Karpas-422 (cell line): Measurements from ENCODE around the gene INTS3. TPM values are rescaled to one million over a fixed set of nuclear protein-coding genes. Genes with fewer than 3 reads are reported as not detected.

ENCODE experiments used
- DNase-seq: peaks from one replicate; pipeline ENCODE4 v3.0.0-alpha.2; 2015
- H2AFZ ChIP-seq: fragments of 200-600 bp; sonication (generic); 2 replicates; pipeline ENCODE4 v1.6.1; 2014; ENCODE audit warnings: antibody characterized with exemption, low read length, mixed read lengths
- H3K27ac ChIP-seq: fragments of 200-600 bp; sonication (generic); 2 replicates; pipeline ENCODE4 v1.5.1; 2014; ENCODE audit warnings: mild to moderate bottlenecking, low read length, moderate library complexity
- H3K27me3 ChIP-seq: fragments of 200-600 bp; sonication (generic); 2 replicates; pipeline ENCODE4 v1.6.1; 2014; ENCODE audit warnings: low read length, mixed read lengths
- H3K36me3 ChIP-seq: fragments of 200-600 bp; sonication (generic); 2 replicates; pipeline ENCODE4 v1.6.1; 2014; ENCODE audit warnings: low read length, mixed read lengths; ENCODE audit not compliant: insufficient read depth
- H3K4me1 ChIP-seq: fragments of 200-600 bp; sonication (generic); 2 replicates; pipeline ENCODE4 v1.6.1; 2014; ENCODE audit warnings: mild to moderate bottlenecking, low read length, mixed read lengths
- H3K4me2 ChIP-seq: fragments of 200-600 bp; sonication (generic); 2 replicates; pipeline ENCODE4 v1.6.1; 2014; ENCODE audit warnings: low read length, low read depth, mild to moderate bottlenecking; ENCODE audit not compliant: poor library complexity, severe bottlenecking
- H3K4me3 ChIP-seq: fragments of 200-600 bp; sonication (generic); 2 replicates; pipeline ENCODE4 v1.5.1; 2014; ENCODE audit warnings: mild to moderate bottlenecking, antibody characterized with exemption, low read length, mixed read lengths
- H3K79me2 ChIP-seq: fragments of 200-600 bp; sonication (generic); 2 replicates; pipeline ENCODE4 v1.6.1; 2014; ENCODE audit warnings: mild to moderate bottlenecking, low read length, mixed read lengths
- H3K9ac ChIP-seq: fragments of 200-600 bp; sonication (generic); 2 replicates; pipeline ENCODE4 v1.6.0; 2014; ENCODE audit warnings: low read length
- H3K9me2 ChIP-seq: fragments of 200-600 bp; sonication (generic), shearing (Covaris generic); replicated peaks from 2 replicates; pipeline ENCODE4 v1.6.0; 2014; ENCODE audit warnings: mild to moderate bottlenecking, low read length, moderate library complexity; ENCODE audit not compliant: insufficient read depth
- H3K9me3 ChIP-seq: fragments of 300-700, 200-600 bp; sonication (generic); 2 replicates; pipeline ENCODE4 v1.6.1; 2014; ENCODE audit warnings: low read length, mixed read lengths
- H4K20me1 ChIP-seq: fragments of 200-600 bp; sonication (generic); 2 replicates; pipeline ENCODE4 v1.6.1; 2014; ENCODE audit warnings: mild to moderate bottlenecking, antibody characterized with exemption, low read length, low read depth; ENCODE audit not compliant: insufficient read depth
- total RNA-seq: library from RNA; depleted of rRNA; stranded (reverse); fragments of >200 nt; shearing (Covaris generic); gene quantifications from 2 replicates; pipeline ENCODE4 v1.2.3, GENCODE V29; 2014; ENCODE audit warnings: low replicate concordance

Gene INTS3
- total RNA-seq, 1 experiment from 2014 or later, result 65.4 TPM

- H3K36me3 ChIP-seq, result no peaks in the 10 kb centered on the region
- H3K9ac ChIP-seq, result no peak overlapping the region
- no peak overlapping the region for H3K27ac ChIP-seq
- no peaks in the 10 kb centered on the region for H3K27me3 ChIP-seq
- H3K4me3 ChIP-seq, result no peak overlapping the region
- 0 out of 2 replicates have a peak, but pooled peaks cover 3% of the 10 kb centered on the region for H3K9me2 ChIP-seq
- no peak for DNase-seq
- H3K9me3 ChIP-seq, result no peaks in the 10 kb centered on the region
- H3K4me1 ChIP-seq, result peaks cover 35% of the 10 kb centered on the region
- no peaks in the 10 kb centered on the region for H4K20me1 ChIP-seq
- no peak overlapping the region for H2AFZ ChIP-seq
- H3K79me2 ChIP-seq, result no peaks in the 10 kb centered on the region
- H3K4me2 ChIP-seq, result no peak overlapping the region
Observed at GRCh38 chr1:153803470-153804056, 75.7 kb downstream of the INTS3 start.

DNA sequence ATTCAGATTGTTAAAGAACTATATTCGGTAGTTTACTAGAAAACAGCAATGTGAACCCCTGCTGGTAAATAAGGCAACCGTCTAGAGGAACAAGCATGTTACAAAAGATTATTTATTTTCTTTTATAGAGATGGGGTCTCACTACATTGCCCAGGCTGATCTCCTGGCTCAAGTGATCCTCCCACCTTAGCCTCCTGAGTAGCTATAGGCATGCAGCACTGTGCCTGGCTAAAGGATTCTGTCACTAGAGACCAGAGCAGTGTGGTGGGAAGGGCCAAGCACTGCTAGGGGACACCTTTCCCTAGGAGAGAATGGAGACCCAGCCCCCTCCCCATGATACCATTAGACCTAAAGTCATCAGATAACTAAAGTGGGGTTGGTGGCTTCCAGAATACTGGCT is 76.3 kb downstream of the INTS3 start:
- Histone ChIP-seq H3K9me2 (0 out of 2 replicates have a peak, but pooled peaks cover 3% of the 10 kb centered on the region), H3K4me1 (peaks cover 29% of the 10 kb centered on the region), H3K4me2 (no peak overlapping the region), H3K4me3 (no peak overlapping the region), H3K9ac (no peak overlapping the region), H3K36me3 (no peaks in the 10 kb centered on the region; the same call in 1 of the 2 replicates), H3K9me3 (no peaks in the 10 kb centered on the region), H3K79me2 (no peaks in the 10 kb centered on the region), H3K27ac (no peak overlapping the region), H2AFZ (no peak overlapping the region), H4K20me1 (no peaks in the 10 kb centered on the region), H3K27me3 (no peaks in the 10 kb centered on the region)
- no peak for DNase-seq

DNA sequence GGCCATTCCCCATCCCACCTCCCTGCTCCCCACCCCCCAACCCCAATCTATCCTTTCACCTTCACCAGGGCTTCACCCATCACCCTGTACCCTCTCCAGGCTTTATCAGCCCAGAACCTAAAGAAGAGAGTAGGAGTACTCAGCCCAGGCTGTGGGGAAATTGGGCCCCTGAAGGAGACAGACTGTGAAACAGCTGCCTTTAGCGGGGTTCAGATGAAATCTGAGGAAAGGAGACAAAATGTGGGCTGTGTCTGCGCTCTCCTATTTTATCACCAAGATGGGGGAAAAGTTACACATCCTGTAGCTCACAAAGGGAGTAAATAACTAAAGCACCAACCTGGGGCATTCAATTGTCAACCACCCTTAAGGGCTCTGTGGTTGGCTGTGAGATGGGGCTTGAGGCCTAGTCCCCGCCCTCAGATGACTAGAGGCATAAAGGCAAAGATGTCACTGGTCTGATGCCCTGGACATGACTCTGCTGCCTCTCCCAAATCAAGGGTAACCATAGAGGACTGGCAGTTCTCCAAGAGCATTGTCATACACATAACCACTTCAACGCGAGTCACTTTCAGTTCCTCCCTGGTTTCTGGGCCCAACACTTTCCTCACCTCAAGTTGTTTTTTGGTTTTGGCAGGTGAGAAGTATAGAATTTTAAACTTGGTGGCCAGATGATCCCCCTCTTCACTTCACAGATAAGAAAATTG is 77.3 kb downstream of the INTS3 start:
- H2AFZ ChIP-seq, result no peak overlapping the region
- 0 out of 2 replicates have a peak, but pooled peaks cover 3% of the 10 kb centered on the region for H3K9me2 ChIP-seq
- H3K4me3 ChIP-seq, result no peak overlapping the region
- H3K9me3 ChIP-seq, result no peaks in the 10 kb centered on the region
- DNase-seq, result peak; percentile 87
- H3K27ac ChIP-seq, result peak overlapping the region; percentile 84
- H3K9ac ChIP-seq, result peak overlapping the region; percentile 21
- H3K4me1 ChIP-seq, result peaks cover 29% of the 10 kb centered on the region
- H3K4me2 ChIP-seq, result peak overlapping the region; percentile 45
- no peaks in the 10 kb centered on the region for H4K20me1 ChIP-seq
- H3K27me3 ChIP-seq, result no peaks in the 10 kb centered on the region
- H3K36me3 ChIP-seq, result peaks cover 5% of the 10 kb centered on the region
- H3K79me2 ChIP-seq, result no peaks in the 10 kb centered on the region

DNA sequence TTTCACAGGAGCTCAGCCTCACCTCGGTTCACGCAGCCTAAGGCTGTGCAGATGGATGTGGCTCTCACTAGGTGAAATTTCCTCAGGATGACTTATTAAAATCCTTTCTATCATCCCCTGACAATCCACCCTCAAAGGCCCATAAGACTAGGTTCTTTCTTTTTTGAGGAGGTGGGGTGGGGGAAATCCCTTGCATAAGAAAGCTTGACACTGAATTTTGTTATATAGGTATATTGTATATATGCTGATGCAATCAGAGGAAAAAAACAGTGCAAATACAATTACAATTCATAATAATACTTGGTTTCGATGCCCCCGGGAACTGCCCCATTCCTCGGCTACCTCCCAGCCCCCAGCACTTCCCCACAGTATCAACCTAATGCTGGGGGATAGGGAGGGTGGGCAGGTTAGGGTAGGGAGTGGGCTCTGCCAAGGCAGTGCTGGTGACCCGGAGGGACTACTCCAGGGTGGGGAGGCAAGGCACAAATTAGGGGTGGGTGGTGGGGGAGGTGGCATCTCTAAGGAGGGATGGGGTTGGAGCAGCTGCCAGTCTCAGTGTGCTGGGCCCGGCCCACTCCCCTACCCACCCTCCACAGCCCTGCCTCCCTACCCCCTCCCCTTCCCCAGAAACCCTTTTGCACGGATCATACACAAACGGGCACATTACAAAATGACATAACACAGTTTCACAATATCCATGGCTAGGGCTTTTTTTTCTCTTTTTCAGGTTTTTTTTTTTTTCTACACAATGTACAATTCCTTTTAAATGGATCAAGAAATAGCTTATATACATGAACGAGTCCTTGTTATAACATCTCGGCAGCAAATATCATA is 78.3 kb downstream of the INTS3 start:
- H3K36me3 ChIP-seq, result peaks cover 6% of the 10 kb centered on the region

DNA sequence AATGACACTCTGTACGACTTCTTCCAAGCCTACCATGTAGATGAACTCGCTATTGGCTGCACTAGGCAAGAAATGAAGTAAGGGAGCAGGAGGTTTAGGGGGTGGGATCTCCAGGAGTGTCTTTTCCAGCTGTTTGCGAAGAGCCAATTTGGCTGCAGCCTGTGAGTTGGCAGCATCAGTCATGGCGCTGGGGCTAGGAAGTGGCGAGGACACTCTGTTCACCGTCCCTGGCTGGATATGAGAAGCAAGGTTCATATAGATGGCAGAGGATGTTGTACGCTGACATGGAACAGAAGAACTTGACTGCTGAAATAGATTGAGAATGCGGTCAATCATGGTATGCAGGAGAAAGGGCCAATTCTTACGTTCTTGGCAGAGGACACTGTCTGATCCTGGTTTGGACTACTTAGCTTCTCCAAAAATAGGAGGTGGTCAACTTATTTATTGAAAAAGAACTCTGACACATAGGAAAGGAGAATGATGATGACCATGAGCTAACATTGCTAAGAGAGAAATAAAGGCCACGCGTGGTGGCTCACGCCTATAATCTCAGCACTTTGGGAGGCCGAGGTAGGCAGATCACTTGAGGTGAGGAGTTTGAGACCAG is 88.5 kb downstream of the INTS3 start:
- Histone ChIP-seq H3K79me2 (peaks cover 13% of the 10 kb centered on the region), H3K9ac (no peak overlapping the region), H3K27ac (no peak overlapping the region), H3K9me3 (no peaks in the 10 kb centered on the region), H3K27me3 (no peaks in the 10 kb centered on the region), H3K4me2 (no peak overlapping the region), H3K36me3 (peaks cover 51% of the 10 kb centered on the region; the same call in 1 of the 2 replicates), H2AFZ (no peak overlapping the region), H4K20me1 (no peaks in the 10 kb centered on the region), H3K4me1 (no peaks in the 10 kb centered on the region), H3K4me3 (no peak overlapping the region), H3K9me2 (no peaks in the 10 kb centered on the region)
- no peak for DNase-seq

More for the DNA sequence above, 78.3 kb downstream of the INTS3 start:
- DNase-seq, result no peak
- Histone ChIP-seq H3K9me3 (no peaks in the 10 kb centered on the region), H3K4me3 (no peak overlapping the region), H3K4me1 (peaks cover 29% of the 10 kb centered on the region), H3K9ac (peak overlapping the region; percentile 21), H3K79me2 (no peaks in the 10 kb centered on the region), H3K27me3 (no peaks in the 10 kb centered on the region), H4K20me1 (no peaks in the 10 kb centered on the region), H3K4me2 (peak overlapping the region; percentile 45), H3K9me2 (0 out of 2 replicates have a peak, but pooled peaks cover 3% of the 10 kb centered on the region), H3K27ac (peak overlapping the region; percentile 84), H2AFZ (no peak overlapping the region)

DNA sequence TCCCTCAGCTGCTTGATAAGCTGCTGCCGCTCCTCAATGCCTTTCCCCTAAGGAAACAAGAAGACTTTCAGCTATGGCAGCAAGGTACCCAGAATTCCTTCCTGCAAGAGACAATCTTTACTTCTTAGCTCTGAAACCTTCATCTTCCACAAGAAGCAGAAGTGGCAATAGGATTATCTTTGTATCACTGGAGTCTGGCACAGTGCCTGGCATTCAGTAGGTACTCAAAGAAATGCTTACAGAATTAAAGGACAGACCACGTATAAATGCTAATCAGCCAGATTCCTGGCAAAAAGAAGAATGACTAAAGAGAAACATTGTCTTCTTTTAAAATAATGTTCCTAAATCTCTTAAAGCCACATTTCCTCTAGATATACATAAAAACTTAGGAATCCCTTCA is 91.0 kb downstream of the INTS3 start:
- no peaks in the 10 kb centered on the region for H3K9me2 ChIP-seq
- H3K27me3 ChIP-seq, result no peaks in the 10 kb centered on the region
- H3K4me2 ChIP-seq, result no peak overlapping the region
- H3K79me2 ChIP-seq, result peaks cover 13% of the 10 kb centered on the region
- peaks cover 32% of the 10 kb centered on the region; the same call in 1 of the 2 replicates for H3K36me3 ChIP-seq
- no peak overlapping the region for H3K27ac ChIP-seq
- H3K9ac ChIP-seq, result no peak overlapping the region
- no peak overlapping the region for H2AFZ ChIP-seq
- DNase-seq, result no peak
- no peaks in the 10 kb centered on the region for H3K9me3 ChIP-seq
- no peaks in the 10 kb centered on the region for H4K20me1 ChIP-seq
- H3K4me1 ChIP-seq, result peaks cover 8% of the 10 kb centered on the region; the same call in 1 of the 2 replicates
- H3K4me3 ChIP-seq, result no peak overlapping the region
